Measurements from ENCODE around the gene SPINDOC. TPM values are rescaled to one million over a fixed set of nuclear protein-coding genes. Genes with fewer than 3 reads are reported as not detected.

Gene SPINDOC
- total RNA-seq, 1 experiment from 2014 or later = 94.5 TPM

DNA sequence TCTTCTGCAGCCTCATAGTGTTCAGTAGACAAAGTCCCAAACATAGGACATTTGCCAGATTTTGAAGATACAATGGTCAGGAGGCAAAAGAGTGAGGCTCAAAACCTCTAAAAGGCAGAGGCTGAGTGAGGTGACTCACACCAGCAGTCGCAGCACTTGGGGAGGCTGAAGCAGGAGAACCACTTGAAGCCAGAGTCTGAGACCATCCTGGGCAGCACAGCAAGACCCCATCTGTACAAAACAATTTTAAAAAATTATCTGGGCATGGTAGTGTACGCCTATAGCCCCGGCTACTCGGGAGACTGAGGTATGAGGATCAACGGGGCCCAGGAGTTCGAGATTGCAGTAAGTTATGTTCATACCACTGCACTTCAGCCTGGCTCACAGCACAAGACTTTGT lies 30.5 kb upstream of the SPINDOC start:
- Histone ChIP-seq H3K36me3 (ENCODE audit: insufficient read depth, low read length, poor library complexity, severe bottlenecking) (no peaks in the 10 kb centered on the region), H3K4me1 (ENCODE audit: insufficient read depth, low read length, poor library complexity, severe bottlenecking) (peaks cover 16% of the 10 kb centered on the region), H3K4me3 (ENCODE audit: low read depth, low read length, poor library complexity, severe bottlenecking) (no peak overlapping the region), H3K27ac (ENCODE audit: low read depth, low read length, poor library complexity, severe bottlenecking) (no peak overlapping the region), H3K9me3 (ENCODE audit: low read depth, low read length, poor library complexity, severe bottlenecking) (no peaks in the 10 kb centered on the region), H3K27me3 (replicated peaks; ENCODE audit: insufficient read depth, low read depth, low read length, poor library complexity) (no peaks in the 10 kb centered on the region)
- BruUV-seq (replicated peaks) = no TSS peak
- intact Hi-C loops (cut with micrococcal nuclease; ENCODE audit: unreplicated experiment) = no loop called here
- ChIA-PET CTCF (no interaction called here), POLR2A (ENCODE audit: low non-redundant PET) (interaction anchor here (0.6 kb wide), 1 partner anchor 113 kb away, joined by 4 read pairs; no protein-coding TSS in a partner anchor)
- DNase-seq (ENCODE audit: low spot score) = no peak
- no peak for TF ChIP-seq EZH2 (IDR thresholded peaks at IDR 0.05; ENCODE audit: borderline replicate concordance, low read depth, low read length, poor library complexity, severe bottlenecking)

- no TSS peak for BruUV-seq (replicated peaks)
- TF ChIP-seq EZH2 (IDR thresholded peaks at IDR 0.05; ENCODE audit: borderline replicate concordance, low read depth, low read length, poor library complexity, severe bottlenecking) = no peak
- TF ChIP-seq, protein P1, sequence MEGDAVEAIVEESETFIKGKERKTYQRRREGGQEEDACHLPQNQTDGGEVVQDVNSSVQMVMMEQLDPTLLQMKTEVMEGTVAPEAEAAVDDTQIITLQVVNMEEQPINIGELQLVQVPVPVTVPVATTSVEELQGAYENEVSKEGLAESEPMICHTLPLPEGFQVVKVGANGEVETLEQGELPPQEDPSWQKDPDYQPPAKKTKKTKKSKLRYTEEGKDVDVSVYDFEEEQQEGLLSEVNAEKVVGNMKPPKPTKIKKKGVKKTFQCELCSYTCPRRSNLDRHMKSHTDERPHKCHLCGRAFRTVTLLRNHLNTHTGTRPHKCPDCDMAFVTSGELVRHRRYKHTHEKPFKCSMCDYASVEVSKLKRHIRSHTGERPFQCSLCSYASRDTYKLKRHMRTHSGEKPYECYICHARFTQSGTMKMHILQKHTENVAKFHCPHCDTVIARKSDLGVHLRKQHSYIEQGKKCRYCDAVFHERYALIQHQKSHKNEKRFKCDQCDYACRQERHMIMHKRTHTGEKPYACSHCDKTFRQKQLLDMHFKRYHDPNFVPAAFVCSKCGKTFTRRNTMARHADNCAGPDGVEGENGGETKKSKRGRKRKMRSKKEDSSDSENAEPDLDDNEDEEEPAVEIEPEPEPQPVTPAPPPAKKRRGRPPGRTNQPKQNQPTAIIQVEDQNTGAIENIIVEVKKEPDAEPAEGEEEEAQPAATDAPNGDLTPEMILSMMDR (conservative IDR thresholded peaks at IDR 0.05; ENCODE audit: low read depth, low read length) = no peak
- no peaks in the 10 kb centered on the region for H3K36me3 ChIP-seq (ENCODE audit: insufficient read depth, low read length, poor library complexity, severe bottlenecking)
- H3K4me1 ChIP-seq (ENCODE audit: insufficient read depth, low read length, poor library complexity, severe bottlenecking) = peaks cover 7% of the 10 kb centered on the region
- H3K27ac ChIP-seq (ENCODE audit: low read depth, low read length, poor library complexity, severe bottlenecking) = no peak overlapping the region
- intact Hi-C loops (cut with micrococcal nuclease; ENCODE audit: unreplicated experiment) = no loop called here
- ChIA-PET CTCF (no interaction called here), POLR2A (ENCODE audit: low non-redundant PET) (no interaction called here)
- DNase-seq (ENCODE audit: low spot score) = no peak
- no peak overlapping the region for H3K4me3 ChIP-seq (ENCODE audit: low read depth, low read length, poor library complexity, severe bottlenecking)
- H3K27me3 ChIP-seq (replicated peaks; ENCODE audit: insufficient read depth, low read depth, low read length, poor library complexity) = no peaks in the 10 kb centered on the region
- H3K9me3 ChIP-seq (ENCODE audit: low read depth, low read length, poor library complexity, severe bottlenecking) = no peaks in the 10 kb centered on the region
Measured at GRCh38 chr11:63783925-63784592, 29.2 kb upstream of the SPINDOC start.

GRCh38 chr11:63785823-63786222 lies 27.4 kb upstream of the SPINDOC start:
- Histone ChIP-seq H3K4me3 (ENCODE audit: low read depth, low read length, poor library complexity, severe bottlenecking) (no peak overlapping the region), H3K9me3 (ENCODE audit: low read depth, low read length, poor library complexity, severe bottlenecking) (no peaks in the 10 kb centered on the region), H3K4me1 (ENCODE audit: insufficient read depth, low read length, poor library complexity, severe bottlenecking) (no peaks in the 10 kb centered on the region), H3K27me3 (replicated peaks; ENCODE audit: insufficient read depth, low read depth, low read length, poor library complexity) (no peaks in the 10 kb centered on the region), H3K36me3 (ENCODE audit: insufficient read depth, low read length, poor library complexity, severe bottlenecking) (no peaks in the 10 kb centered on the region), H3K27ac (ENCODE audit: low read depth, low read length, poor library complexity, severe bottlenecking) (no peak overlapping the region)
- intact Hi-C loops (cut with micrococcal nuclease; ENCODE audit: unreplicated experiment) = no loop called here
- BruUV-seq (replicated peaks) = no TSS peak
- TF ChIP-seq, protein P1 (conservative IDR thresholded peaks at IDR 0.05; ENCODE audit: low read depth, low read length) = no peak
- POLR2A ChIA-PET (ENCODE audit: low non-redundant PET) = interaction anchor here (0.6 to 0.7 kb wide), 2 partner anchors 15 to 407 kb away, joined by 4 to 6 read pairs; no protein-coding TSS in a partner anchor
- CTCF ChIA-PET = no interaction called here
- no peak for DNase-seq (ENCODE audit: low spot score)
